GM12864 (cell line): ENCODE measurements around the gene BICRA.
A peak's percentile ranks its signal among the peaks of the same experiment; 100 is the strongest.

ENCODE experiments used
- DNase-seq: peaks from one replicate; pipeline ENCODE4 v3.0.0-alpha.2; 2011; ENCODE audit warnings: low read depth
- H3K4me3 ChIP-seq: 2 replicates; pipeline ENCODE4 v1.5.1; 2011; ENCODE audit warnings: mild to moderate bottlenecking, low read depth, low read length, control low read depth
- TF ChIP-seq, protein P1 (sequence below): IDR thresholded peaks from 2 replicates; pipeline ENCODE4 v1.5.1; 2011; ENCODE audit warnings: low read depth, mild to moderate bottlenecking, moderate library complexity, low read length, control low read depth, inconsistent platforms; ENCODE audit errors: missing control alignments

BICRA gene

GRCh38 chr19:47694466-47695273 is 85.7 kb downstream of the BICRA start:
- TF ChIP-seq, protein P1, sequence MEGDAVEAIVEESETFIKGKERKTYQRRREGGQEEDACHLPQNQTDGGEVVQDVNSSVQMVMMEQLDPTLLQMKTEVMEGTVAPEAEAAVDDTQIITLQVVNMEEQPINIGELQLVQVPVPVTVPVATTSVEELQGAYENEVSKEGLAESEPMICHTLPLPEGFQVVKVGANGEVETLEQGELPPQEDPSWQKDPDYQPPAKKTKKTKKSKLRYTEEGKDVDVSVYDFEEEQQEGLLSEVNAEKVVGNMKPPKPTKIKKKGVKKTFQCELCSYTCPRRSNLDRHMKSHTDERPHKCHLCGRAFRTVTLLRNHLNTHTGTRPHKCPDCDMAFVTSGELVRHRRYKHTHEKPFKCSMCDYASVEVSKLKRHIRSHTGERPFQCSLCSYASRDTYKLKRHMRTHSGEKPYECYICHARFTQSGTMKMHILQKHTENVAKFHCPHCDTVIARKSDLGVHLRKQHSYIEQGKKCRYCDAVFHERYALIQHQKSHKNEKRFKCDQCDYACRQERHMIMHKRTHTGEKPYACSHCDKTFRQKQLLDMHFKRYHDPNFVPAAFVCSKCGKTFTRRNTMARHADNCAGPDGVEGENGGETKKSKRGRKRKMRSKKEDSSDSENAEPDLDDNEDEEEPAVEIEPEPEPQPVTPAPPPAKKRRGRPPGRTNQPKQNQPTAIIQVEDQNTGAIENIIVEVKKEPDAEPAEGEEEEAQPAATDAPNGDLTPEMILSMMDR = no peak
- H3K4me3 ChIP-seq = no peak overlapping the region
- no peak for DNase-seq

DNA sequence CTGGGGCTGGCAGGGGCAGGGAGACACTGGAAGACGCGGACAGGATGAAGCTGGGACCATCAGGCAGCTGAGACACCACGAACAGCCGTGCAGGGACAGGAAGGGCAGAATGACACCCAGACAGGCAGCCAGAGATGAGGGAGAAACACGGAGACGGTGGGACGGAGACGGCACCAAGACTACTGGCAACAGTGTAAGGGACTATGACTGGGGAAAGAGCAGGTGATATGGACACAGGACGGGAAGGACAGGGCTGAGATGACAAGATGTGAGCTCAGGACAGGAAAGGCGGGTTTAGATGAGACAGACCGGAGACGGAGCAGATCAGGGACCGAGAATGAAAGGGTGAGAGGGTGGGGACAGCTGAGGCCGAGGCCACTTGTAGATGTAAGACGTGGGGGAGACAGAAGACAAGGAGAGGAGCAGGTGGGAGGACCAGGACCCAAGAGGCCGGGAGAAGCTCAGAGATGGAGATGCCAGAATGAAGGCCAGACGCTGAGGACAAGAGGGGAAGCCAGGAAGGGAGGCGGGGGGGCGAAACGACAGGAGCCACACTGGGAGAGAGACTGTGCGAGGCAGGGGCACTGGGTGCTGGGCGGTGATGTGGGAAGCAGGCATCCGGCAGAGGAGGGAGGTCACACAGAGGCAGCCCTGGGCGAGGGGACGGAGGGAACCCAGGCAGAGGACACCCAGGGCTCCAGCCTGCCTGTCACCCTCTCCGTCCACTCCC is 86.8 kb downstream of the BICRA start:
- TF ChIP-seq, protein P1 = no peak
- DNase-seq = no peak
- no peak overlapping the region for H3K4me3 ChIP-seq

- TF ChIP-seq, protein P1 = no peak
Observed at GRCh38 chr19:47696635-47697034, 87.7 kb downstream of the BICRA start.

GRCh38 chr19:47697863-47698609 is 89.1 kb downstream of the BICRA start:
- H3K4me3 ChIP-seq = no peak overlapping the region
- TF ChIP-seq, protein P1 = peak; percentile 100
- peak; percentile 34 for DNase-seq

More at GRCh38 chr19:47696635-47697034, 87.7 kb downstream of the BICRA start:
- no peak overlapping the region for H3K4me3 ChIP-seq
- DNase-seq = no peak

- H3K4me3 ChIP-seq = no peak overlapping the region
- DNase-seq = no peak
- TF ChIP-seq, protein P1 = no peak
Observed at GRCh38 chr19:47698631-47699359, 89.9 kb downstream of the BICRA start.

DNA sequence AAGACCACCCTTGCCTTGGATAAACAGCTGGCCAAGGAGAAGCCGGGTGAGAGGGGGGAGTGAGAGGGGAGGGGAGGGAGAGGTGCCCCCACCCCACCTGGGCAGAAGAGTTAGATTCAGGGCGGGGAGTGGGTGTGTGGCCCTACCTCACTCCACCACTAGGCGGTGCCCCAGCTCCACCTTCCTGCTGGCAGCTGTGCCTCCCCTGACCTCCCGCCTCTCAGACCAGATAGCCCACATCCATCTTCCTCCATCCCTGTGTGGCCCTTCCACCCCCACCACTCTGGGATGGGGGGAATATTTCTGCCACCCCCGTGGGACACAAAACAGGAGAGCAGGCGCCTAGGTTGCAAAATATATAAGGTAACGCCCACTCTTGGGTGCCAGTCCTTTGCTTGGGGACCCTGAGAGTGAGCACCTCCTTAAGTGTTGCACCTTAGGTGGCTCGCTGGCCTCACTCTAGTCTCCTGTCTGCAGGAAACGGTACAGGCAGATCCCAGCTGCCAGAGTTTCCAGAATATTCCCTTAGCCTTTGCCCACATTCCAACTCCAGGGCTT is 90.5 kb downstream of the BICRA start:
- no peak overlapping the region for H3K4me3 ChIP-seq
- TF ChIP-seq, protein P1 = peak; percentile 98
- DNase-seq = no peak
